GM23338 (cell line): Measurements from ENCODE around the gene ZBTB44. TPM values are rescaled to one million over a fixed set of nuclear protein-coding genes. Genes with fewer than 3 reads are reported as not detected.

Experiments
- ATAC-seq: fragments of 200-7000 bp; cut with Tn5 transposase; 3 replicates; pipeline ENCODE4 v1.9.1; 2020
- DNase-seq: peaks from one replicate; pipeline ENCODE4 v3.0.0-alpha.2; 2015; ENCODE audit warnings: low spot score
- H2AFZ ChIP-seq: fragments of 200-600 bp; sonication (generic); 2 replicates; pipeline ENCODE4 v1.8.0; 2016; ENCODE audit warnings: antibody characterized with exemption, mild to moderate bottlenecking, moderate library complexity
- H3F3A ChIP-seq: fragments of 200-600 bp; sonication (generic); replicated peaks from 2 replicates; pipeline ENCODE4 v1.8.0; 2017; ENCODE audit warnings: antibody characterized with exemption, mixed run types, low read depth
- H3K27ac ChIP-seq: fragments of 200-600 bp; sonication (generic); 2 replicates; pipeline ENCODE4 v1.6.1; 2016; ENCODE audit warnings: low read depth
- H3K27me3 ChIP-seq: fragments of 200-600 bp; sonication (generic); 2 replicates; pipeline ENCODE4 v1.8.0; 2016; ENCODE audit warnings: mild to moderate bottlenecking, mixed run types, moderate library complexity; ENCODE audit not compliant: insufficient read depth
- H3K36me3 ChIP-seq: fragments of 200-600 bp; sonication (generic); 2 replicates; pipeline ENCODE4 v1.8.0; 2016; ENCODE audit warnings: mild to moderate bottlenecking; ENCODE audit not compliant: insufficient read depth
- H3K4me1 ChIP-seq: fragments of 200-600 bp; sonication (generic); 2 replicates; pipeline ENCODE4 v1.8.0; 2016; ENCODE audit warnings: mild to moderate bottlenecking, moderate library complexity; ENCODE audit not compliant: insufficient read depth
- H3K4me2 ChIP-seq: fragments of 200-600 bp; sonication (generic); 2 replicates; pipeline ENCODE4 v1.7.1; 2017; ENCODE audit warnings: mixed run types
- H3K4me3 ChIP-seq: fragments of 200-600 bp; sonication (generic); 2 replicates; pipeline ENCODE4 v1.6.1; 2016; ENCODE audit warnings: mixed run types
- H3K79me2 ChIP-seq: fragments of 200-600 bp; sonication (generic); replicated peaks from 2 replicates; pipeline ENCODE4 v1.8.0; 2017; ENCODE audit warnings: mild to moderate bottlenecking; ENCODE audit not compliant: insufficient read depth
- H3K9me2 ChIP-seq: fragments of 200-600 bp; sonication (generic); 2 replicates; pipeline ENCODE4 v1.8.0; 2017; ENCODE audit not compliant: insufficient read depth
- H4K20me1 ChIP-seq: fragments of 200-600 bp; sonication (generic); replicated peaks from 2 replicates; pipeline ENCODE4 v1.8.0; 2017; ENCODE audit warnings: mild to moderate bottlenecking; ENCODE audit not compliant: insufficient read depth
- H3K27ac Mint-ChIP-seq: 2 replicates; pipeline ENCODE4 v1.8.0; 2020; ENCODE audit warnings: inconsistent platforms, mild to moderate bottlenecking, moderate library complexity, mixed read lengths
- H3K27me3 Mint-ChIP-seq: 3 replicates; pipeline ENCODE4 v1.8.0; 2022; ENCODE audit warnings: low read depth, mild to moderate bottlenecking, moderate library complexity, mixed read lengths, inconsistent platforms; ENCODE audit not compliant: insufficient read depth, poor library complexity
- H3K36me3 Mint-ChIP-seq: 3 replicates; pipeline ENCODE4 v1.8.0; 2021; ENCODE audit warnings: low read depth, mild to moderate bottlenecking, inconsistent platforms, moderate library complexity, mixed read lengths
- H3K4me1 Mint-ChIP-seq: 3 replicates; pipeline ENCODE4 v1.8.0; 2020; ENCODE audit warnings: mild to moderate bottlenecking, inconsistent platforms, mixed read lengths
- H3K4me3 Mint-ChIP-seq: 3 replicates; pipeline ENCODE4 v1.8.0; 2021; ENCODE audit warnings: moderate library complexity, mild to moderate bottlenecking, inconsistent platforms, mixed read lengths
- H3K9me3 Mint-ChIP-seq: 3 replicates; pipeline ENCODE4 v1.8.0; 2020; ENCODE audit warnings: moderate library complexity, mild to moderate bottlenecking, inconsistent platforms, mixed read lengths
- CREB1 ChIP-seq: fragments of 250-450 bp; sonication (Bioruptor Pico); IDR thresholded peaks from 2 replicates; pipeline ENCODE4 v1.5.0; 2020; ENCODE audit warnings: low read depth, mild to moderate bottlenecking, moderate library complexity
- CTCF ChIP-seq, 2 experiments: fragments of 200-600 bp in 1 of 2; sonication (generic) in 1 of 2; conservative IDR thresholded peaks; 2 replicates each; pipeline versions ENCODE4 v1.5.1 to v1.6.1; 2016 to 2017; ENCODE audit warnings: antibody characterized with exemption in 2 of 2, low read depth in 2 of 2, mild to moderate bottlenecking in 2 of 2, moderate library complexity in 1 of 2
- EZH2phosphoT487 ChIP-seq: fragments of 200-600 bp; sonication (generic); IDR thresholded peaks from one replicate; pipeline ENCODE4 v1.8.1; 2018; ENCODE audit warnings: antibody characterized with exemption; ENCODE audit not compliant: unreplicated experiment
- JUNB ChIP-seq: IDR thresholded peaks from one replicate; pipeline ENCODE4 v1.6.1; 2016; ENCODE audit warnings: antibody characterized with exemption; ENCODE audit not compliant: unreplicated experiment
- NANOG ChIP-seq: IDR thresholded peaks from 2 replicates; pipeline ENCODE4 v1.6.1; 2016; ENCODE audit warnings: antibody characterized with exemption, borderline replicate concordance
- STAT1 ChIP-seq: IDR thresholded peaks from one replicate; pipeline ENCODE4 v1.6.1; 2016; ENCODE audit warnings: antibody characterized with exemption; ENCODE audit not compliant: unreplicated experiment
- ZNF114 ChIP-seq: fragments of 250-450 bp; sonication (Bioruptor Pico); IDR thresholded peaks from 2 replicates; pipeline ENCODE4 v1.5.0; 2020; ENCODE audit warnings: mild to moderate bottlenecking, moderate library complexity
- ZNF331 ChIP-seq: fragments of 250-450 bp; sonication (Bioruptor Pico); IDR thresholded peaks from 2 replicates; pipeline ENCODE4 v1.5.0; 2020; ENCODE audit warnings: low read depth, mild to moderate bottlenecking, moderate library complexity
- polyA plus RNA-seq: library from polyadenylated mRNA; unstranded; fragments of >200 nt; fragmentation: Nextera tagmentation; extraction: Ambion mirVana; gene quantifications from 2 replicates; pipeline ENCODE4 v1.2.1, GENCODE V29; 2016
- total RNA-seq: library from RNA; depleted of rRNA; stranded (reverse); fragments of >200 nt; shearing (Covaris generic); gene quantifications from 2 replicates; pipeline ENCODE4 v1.2.3, GENCODE V29; 2014
- TF ChIP-seq, protein P1 (sequence below): fragments of 250-450 bp; sonication (Bioruptor Pico); IDR thresholded peaks from 2 replicates; pipeline ENCODE4 v1.5.0; 2020; ENCODE audit warnings: mild to moderate bottlenecking, moderate library complexity
- TF ChIP-seq, protein P2 (sequence below): IDR thresholded peaks from 2 replicates; pipeline ENCODE4 v1.6.1; 2016; ENCODE audit warnings: antibody characterized with exemption

Gene ZBTB44
- total and polyA plus RNA-seq, 2 experiments from 2014 or later, result 61.2 to 102 TPM

DNA sequence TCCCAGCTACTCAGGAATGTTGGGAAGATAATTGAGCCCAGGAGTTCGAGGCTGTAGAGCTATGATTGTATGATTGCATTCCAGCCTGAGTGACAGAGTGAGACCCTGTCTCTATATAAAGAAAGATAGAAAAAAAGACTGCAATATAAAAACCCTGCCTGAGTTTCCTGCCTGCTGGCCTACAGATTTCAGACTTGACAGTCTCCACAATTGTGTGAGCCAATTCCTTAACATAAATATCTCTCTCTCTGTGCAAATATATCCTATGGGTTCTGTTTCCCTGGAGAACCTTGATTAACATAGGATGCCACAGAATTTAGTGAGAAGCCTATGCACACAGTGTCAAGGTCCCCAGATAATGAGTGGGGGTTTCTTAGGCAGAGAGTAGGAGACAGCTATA, 32.5 kb upstream of the ZBTB44 start:
- TF ChIP-seq EZH2phosphoT487, result no peak
- no peak for TF ChIP-seq STAT1
- TF ChIP-seq, protein P1, sequence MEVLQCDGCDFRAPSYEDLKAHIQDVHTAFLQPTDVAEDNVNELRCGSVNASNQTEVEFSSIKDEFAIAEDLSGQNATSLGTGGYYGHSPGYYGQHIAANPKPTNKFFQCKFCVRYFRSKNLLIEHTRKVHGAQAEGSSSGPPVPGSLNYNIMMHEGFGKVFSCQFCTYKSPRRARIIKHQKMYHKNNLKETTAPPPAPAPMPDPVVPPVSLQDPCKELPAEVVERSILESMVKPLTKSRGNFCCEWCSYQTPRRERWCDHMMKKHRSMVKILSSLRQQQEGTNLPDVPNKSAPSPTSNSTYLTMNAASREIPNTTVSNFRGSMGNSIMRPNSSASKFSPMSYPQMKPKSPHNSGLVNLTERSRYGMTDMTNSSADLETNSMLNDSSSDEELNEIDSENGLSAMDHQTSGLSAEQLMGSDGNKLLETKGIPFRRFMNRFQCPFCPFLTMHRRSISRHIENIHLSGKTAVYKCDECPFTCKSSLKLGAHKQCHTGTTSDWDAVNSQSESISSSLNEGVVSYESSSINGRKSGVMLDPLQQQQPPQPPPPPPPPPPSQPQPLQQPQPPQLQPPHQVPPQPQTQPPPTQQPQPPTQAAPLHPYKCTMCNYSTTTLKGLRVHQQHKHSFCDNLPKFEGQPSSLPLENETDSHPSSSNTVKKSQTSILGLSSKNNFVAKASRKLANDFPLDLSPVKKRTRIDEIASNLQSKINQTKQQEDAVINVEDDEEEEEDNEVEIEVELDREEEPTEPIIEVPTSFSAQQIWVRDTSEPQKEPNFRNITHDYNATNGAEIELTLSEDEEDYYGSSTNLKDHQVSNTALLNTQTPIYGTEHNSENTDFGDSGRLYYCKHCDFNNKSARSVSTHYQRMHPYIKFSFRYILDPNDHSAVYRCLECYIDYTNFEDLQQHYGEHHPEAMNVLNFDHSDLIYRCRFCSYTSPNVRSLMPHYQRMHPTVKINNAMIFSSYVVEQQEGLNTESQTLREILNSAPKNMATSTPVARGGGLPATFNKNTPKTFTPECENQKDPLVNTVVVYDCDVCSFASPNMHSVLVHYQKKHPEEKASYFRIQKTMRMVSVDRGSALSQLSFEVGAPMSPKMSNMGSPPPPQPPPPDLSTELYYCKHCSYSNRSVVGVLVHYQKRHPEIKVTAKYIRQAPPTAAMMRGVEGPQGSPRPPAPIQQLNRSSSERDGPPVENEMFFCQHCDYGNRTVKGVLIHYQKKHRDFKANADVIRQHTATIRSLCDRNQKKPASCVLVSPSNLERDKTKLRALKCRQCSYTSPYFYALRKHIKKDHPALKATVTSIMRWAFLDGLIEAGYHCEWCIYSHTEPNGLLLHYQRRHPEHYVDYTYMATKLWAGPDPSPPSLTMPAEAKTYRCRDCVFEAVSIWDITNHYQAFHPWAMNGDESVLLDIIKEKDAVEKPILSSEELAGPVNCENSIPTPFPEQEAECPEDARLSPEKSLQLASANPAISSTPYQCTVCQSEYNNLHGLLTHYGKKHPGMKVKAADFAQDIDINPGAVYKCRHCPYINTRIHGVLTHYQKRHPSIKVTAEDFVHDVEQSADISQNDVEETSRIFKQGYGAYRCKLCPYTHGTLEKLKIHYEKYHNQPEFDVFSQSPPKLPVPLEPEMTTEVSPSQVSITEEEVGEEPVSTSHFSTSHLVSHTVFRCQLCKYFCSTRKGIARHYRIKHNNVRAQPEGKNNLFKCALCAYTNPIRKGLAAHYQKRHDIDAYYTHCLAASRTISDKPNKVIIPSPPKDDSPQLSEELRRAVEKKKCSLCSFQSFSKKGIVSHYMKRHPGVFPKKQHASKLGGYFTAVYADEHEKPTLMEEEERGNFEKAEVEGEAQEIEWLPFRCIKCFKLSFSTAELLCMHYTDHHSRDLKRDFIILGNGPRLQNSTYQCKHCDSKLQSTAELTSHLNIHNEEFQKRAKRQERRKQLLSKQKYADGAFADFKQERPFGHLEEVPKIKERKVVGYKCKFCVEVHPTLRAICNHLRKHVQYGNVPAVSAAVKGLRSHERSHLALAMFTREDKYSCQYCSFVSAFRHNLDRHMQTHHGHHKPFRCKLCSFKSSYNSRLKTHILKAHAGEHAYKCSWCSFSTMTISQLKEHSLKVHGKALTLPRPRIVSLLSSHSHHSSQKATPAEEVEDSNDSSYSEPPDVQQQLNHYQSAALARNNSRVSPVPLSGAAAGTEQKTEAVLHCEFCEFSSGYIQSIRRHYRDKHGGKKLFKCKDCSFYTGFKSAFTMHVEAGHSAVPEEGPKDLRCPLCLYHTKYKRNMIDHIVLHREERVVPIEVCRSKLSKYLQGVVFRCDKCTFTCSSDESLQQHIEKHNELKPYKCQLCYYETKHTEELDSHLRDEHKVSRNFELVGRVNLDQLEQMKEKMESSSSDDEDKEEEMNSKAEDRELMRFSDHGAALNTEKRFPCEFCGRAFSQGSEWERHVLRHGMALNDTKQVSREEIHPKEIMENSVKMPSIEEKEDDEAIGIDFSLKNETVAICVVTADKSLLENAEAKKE (CRISPR knock-in tag), result no peak
- no peak for TF ChIP-seq ZNF114
- no peak for TF ChIP-seq ZNF331 (CRISPR knock-in tag)
- TF ChIP-seq, protein P2, sequence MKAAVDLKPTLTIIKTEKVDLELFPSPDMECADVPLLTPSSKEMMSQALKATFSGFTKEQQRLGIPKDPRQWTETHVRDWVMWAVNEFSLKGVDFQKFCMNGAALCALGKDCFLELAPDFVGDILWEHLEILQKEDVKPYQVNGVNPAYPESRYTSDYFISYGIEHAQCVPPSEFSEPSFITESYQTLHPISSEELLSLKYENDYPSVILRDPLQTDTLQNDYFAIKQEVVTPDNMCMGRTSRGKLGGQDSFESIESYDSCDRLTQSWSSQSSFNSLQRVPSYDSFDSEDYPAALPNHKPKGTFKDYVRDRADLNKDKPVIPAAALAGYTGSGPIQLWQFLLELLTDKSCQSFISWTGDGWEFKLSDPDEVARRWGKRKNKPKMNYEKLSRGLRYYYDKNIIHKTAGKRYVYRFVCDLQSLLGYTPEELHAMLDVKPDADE, result no peak
- TF ChIP-seq CREB1 (CRISPR knock-in tag), result no peak
- TF ChIP-seq CTCF (conservative IDR thresholded peaks at IDR 0.05; ENCODE audit: low read depth in 2 of 2), result no peak
- TF ChIP-seq NANOG, result no peak
- TF ChIP-seq JUNB, result no peak
- ATAC-seq (no peak), DNase-seq (no peak)
- no peaks in the 10 kb centered on the region for H3K79me2 ChIP-seq
- no peaks in the 10 kb centered on the region for H4K20me1 ChIP-seq
- no peaks in the 10 kb centered on the region for H3K27me3 ChIP-seq
- H3K27ac ChIP-seq, result no peak overlapping the region
- H3K4me3 Mint-ChIP-seq, result no peak overlapping the region
- H3K9me3 Mint-ChIP-seq, result peaks cover 4% of the 10 kb centered on the region
- H3K27me3 Mint-ChIP-seq, result no peaks in the 10 kb centered on the region
- H2AFZ ChIP-seq, result no peak overlapping the region
- H3K36me3 ChIP-seq, result no peaks in the 10 kb centered on the region
- H3K4me1 ChIP-seq, result no peaks in the 10 kb centered on the region
- H3F3A ChIP-seq, result no peaks in the 10 kb centered on the region
- peaks cover 2% of the 10 kb centered on the region; the same call in 1 of the 3 replicates for H3K36me3 Mint-ChIP-seq
- no peak overlapping the region for H3K27ac Mint-ChIP-seq
- no peak overlapping the region for H3K4me2 ChIP-seq
- H3K9me2 ChIP-seq, result no peaks in the 10 kb centered on the region
- H3K4me3 ChIP-seq, result no peak overlapping the region
- H3K4me1 Mint-ChIP-seq, result no peaks in the 10 kb centered on the region
